HepG2 (cell line): Measurements from ENCODE around the gene LLGL2. TPM values are rescaled to one million over a fixed set of nuclear protein-coding genes. Genes with fewer than 3 reads are reported as not detected.

ENCODE experiments used
- HMG20B ChIP-seq: conservative IDR thresholded peaks from 2 replicates; pipeline ENCODE4 v1.6.1; 2016; ENCODE audit warnings: missing genetic modification reagents, missing compliant biosample characterization
- KDM6A ChIP-seq: IDR thresholded peaks from 2 replicates; pipeline ENCODE4 v1.6.1; 2016; ENCODE audit warnings: low read depth
- KLF15 ChIP-seq: sonication (generic); formaldehyde crosslinking; IDR thresholded peaks from 2 replicates; pipeline ENCODE4 v1.8.1; 2023; ENCODE audit warnings: borderline replicate concordance, mild to moderate bottlenecking, inconsistent platforms, missing genetic modification reagents, mixed read lengths
- MEF2D ChIP-seq: sonication (generic); formaldehyde crosslinking; IDR thresholded peaks from 2 replicates; pipeline ENCODE4 v1.5.1; 2020; ENCODE audit warnings: mild to moderate bottlenecking, missing genetic modification reagents
- MXI1 ChIP-seq: IDR thresholded peaks from 3 replicates; pipeline ENCODE4 v1.6.1; 2012; ENCODE audit warnings: low read depth, low read length, inconsistent platforms, borderline replicate concordance
- ONECUT2 ChIP-seq: sonication (generic); formaldehyde crosslinking; IDR thresholded peaks from 2 replicates; pipeline ENCODE4 v1.4.0; 2020; ENCODE audit warnings: missing genetic modification reagents
- REXO4 ChIP-seq: sonication (generic); formaldehyde crosslinking; IDR thresholded peaks from 2 replicates; pipeline ENCODE4 v1.8.0; 2022; ENCODE audit warnings: missing genetic modification reagents, mild to moderate bottlenecking, borderline replicate concordance
- SP1 ChIP-seq, 2 experiments: fragments of 450-650 bp in 1 of 2; sonication (generic) in 1 of 2; formaldehyde crosslinking in 1 of 2; IDR thresholded peaks; 2 replicates each; pipeline versions ENCODE4 v1.4.0 to v1.6.1; 2016 to 2020; ENCODE audit warnings: missing genetic modification reagents in 1 of 2
- TRIM24 ChIP-seq: sonication (generic); formaldehyde crosslinking; IDR thresholded peaks from 2 replicates; pipeline ENCODE4 v1.8.0; 2022; ENCODE audit warnings: mild to moderate bottlenecking, missing genetic modification reagents
- ZFP41 ChIP-seq: sonication (generic); formaldehyde crosslinking; IDR thresholded peaks from 2 replicates; pipeline ENCODE4 v1.4.0; 2020; ENCODE audit warnings: mild to moderate bottlenecking, missing genetic modification reagents, borderline replicate concordance
- ZNF235 ChIP-seq: sonication (generic); formaldehyde crosslinking; IDR thresholded peaks from 2 replicates; pipeline ENCODE4 v1.8.1; 2023; ENCODE audit warnings: mild to moderate bottlenecking, missing genetic modification reagents, borderline replicate concordance
- ZNF383 ChIP-seq: sonication (generic); formaldehyde crosslinking; IDR thresholded peaks from 2 replicates; pipeline ENCODE4 v1.4.0; 2020; ENCODE audit warnings: missing genetic modification reagents, mild to moderate bottlenecking, borderline replicate concordance
- ZNF431 ChIP-seq: sonication (generic); formaldehyde crosslinking; IDR thresholded peaks from 2 replicates; pipeline ENCODE4 v1.9.0; 2022; ENCODE audit warnings: missing genetic modification reagents, low read depth, mild to moderate bottlenecking, borderline replicate concordance
- ZNF44 ChIP-seq: sonication (generic); formaldehyde crosslinking; IDR thresholded peaks from 2 replicates; pipeline ENCODE4 v1.5.1; 2020; ENCODE audit warnings: mild to moderate bottlenecking, missing genetic modification reagents
- ZNF563 ChIP-seq: sonication (generic); formaldehyde crosslinking; IDR thresholded peaks from 2 replicates; pipeline ENCODE4 v1.8.0; 2022; ENCODE audit warnings: mild to moderate bottlenecking, moderate library complexity, missing genetic modification reagents
- ZNF850 ChIP-seq: sonication (generic); formaldehyde crosslinking; conservative IDR thresholded peaks from 2 replicates; pipeline ENCODE4 v1.9.0; 2021; ENCODE audit warnings: mild to moderate bottlenecking, missing genetic modification reagents
- polyA plus RNA-seq, 8 experiments: library from polyadenylated mRNA; depleted of rRNA in 3 of 8; stranded (reverse) in 7 of 8; unstranded in 1 of 8; fragments of >200 nt; fragmentation: Illumina TruSeq in 4 of 8; extraction: Trizol in 4 of 8; gene quantifications; 2 replicates each; pipeline versions ENCODE4 v1.2.1 to v1.2.3, GENCODE V29; 2011 to 2016; ENCODE audit warnings: low read depth in 4 of 8, missing spikeins in 1 of 8, mixed read lengths in 1 of 8; ENCODE audit not compliant: insufficient read depth in 1 of 8
- total RNA-seq, 5 experiments: library from RNA; depleted of rRNA; stranded (reverse); fragments of >200 nt; fragmentation: Illumina TruSeq; extraction: Trizol; gene quantifications; 2 replicates each; pipeline ENCODE4 v1.2.3, GENCODE V29; 2016; ENCODE audit warnings: low read depth in 1 of 5
- TF ChIP-seq, protein P1 (sequence below): sonication (generic); formaldehyde crosslinking; IDR thresholded peaks from 2 replicates; pipeline ENCODE4 v1.4.0; 2020; ENCODE audit warnings: missing genetic modification reagents, borderline replicate concordance
- TF ChIP-seq, protein P2 (sequence below): sonication (generic); formaldehyde crosslinking; IDR thresholded peaks from 2 replicates; pipeline ENCODE4 v1.5.0; 2020; ENCODE audit warnings: missing genetic modification reagents
- TF ChIP-seq, protein P3 (sequence below), 2 experiments: sonication (generic) in 1 of 2; formaldehyde crosslinking in 1 of 2; IDR thresholded peaks; 2 replicates each; pipeline versions ENCODE4 v1.6.1 to v1.9.0; 2014 to 2022; ENCODE audit warnings: antibody characterized with exemption in 1 of 2, borderline replicate concordance in 1 of 2, inconsistent platforms in 1 of 2, low read depth in 1 of 2, missing genetic modification reagents in 1 of 2
- TF ChIP-seq, protein P4 (sequence below): sonication (generic); formaldehyde crosslinking; IDR thresholded peaks from 2 replicates; pipeline ENCODE4 v1.5.0; 2020; ENCODE audit warnings: missing genetic modification reagents

LLGL2 gene
- total and polyA plus RNA-seq, 2 of the 13 experiments (the other 11 are each of a cell fraction or from before 2014, with no cell fraction given) = 83.0 to 86.7 TPM

DNA sequence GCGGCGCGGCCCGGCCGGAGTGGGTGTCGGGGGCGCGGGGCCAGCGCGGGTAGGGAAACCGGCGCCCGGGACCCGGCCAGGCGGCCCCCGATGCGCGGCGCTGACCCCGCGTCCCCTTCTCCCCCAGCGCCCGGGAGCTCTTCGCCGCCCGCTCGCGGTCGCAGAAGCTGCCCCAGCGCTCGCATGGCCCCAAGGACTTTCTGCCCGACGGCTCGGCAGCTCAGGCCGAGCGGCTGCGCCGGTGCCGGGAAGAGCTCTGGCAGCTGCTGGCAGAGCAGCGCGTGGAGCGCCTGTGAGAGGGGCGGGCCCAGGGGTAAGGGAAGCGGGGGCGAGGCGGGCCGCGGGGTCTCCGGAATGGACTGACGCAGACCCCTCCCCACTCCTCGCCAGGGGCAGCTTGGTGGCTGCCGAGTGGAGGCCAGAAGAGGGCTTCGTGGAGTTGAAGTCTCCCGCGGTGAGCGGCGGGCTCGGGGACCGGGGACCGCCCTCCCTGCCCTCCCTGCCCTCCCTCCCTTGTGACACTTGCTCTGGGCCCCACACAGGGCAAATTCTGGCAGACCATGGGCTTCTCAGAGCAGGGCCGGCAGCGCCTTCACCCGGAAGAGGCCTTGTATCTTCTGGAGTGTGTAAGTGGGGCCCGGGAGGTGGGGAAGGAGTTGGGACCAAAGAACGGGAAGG lies 8.7 kb upstream of the LLGL2 start (continued):
- TF ChIP-seq, protein P1, sequence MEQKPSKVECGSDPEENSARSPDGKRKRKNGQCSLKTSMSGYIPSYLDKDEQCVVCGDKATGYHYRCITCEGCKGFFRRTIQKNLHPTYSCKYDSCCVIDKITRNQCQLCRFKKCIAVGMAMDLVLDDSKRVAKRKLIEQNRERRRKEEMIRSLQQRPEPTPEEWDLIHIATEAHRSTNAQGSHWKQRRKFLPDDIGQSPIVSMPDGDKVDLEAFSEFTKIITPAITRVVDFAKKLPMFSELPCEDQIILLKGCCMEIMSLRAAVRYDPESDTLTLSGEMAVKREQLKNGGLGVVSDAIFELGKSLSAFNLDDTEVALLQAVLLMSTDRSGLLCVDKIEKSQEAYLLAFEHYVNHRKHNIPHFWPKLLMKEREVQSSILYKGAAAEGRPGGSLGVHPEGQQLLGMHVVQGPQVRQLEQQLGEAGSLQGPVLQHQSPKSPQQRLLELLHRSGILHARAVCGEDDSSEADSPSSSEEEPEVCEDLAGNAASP (CRISPR knock-in tag) = no peak
- TF ChIP-seq KLF15 (CRISPR knock-in tag) = 0 out of 2 replicates have a peak, but pooled peaks have one; percentile 50
- no peak for TF ChIP-seq ONECUT2 (CRISPR knock-in tag)
- TF ChIP-seq REXO4 = no peak
- TF ChIP-seq, protein P2, sequence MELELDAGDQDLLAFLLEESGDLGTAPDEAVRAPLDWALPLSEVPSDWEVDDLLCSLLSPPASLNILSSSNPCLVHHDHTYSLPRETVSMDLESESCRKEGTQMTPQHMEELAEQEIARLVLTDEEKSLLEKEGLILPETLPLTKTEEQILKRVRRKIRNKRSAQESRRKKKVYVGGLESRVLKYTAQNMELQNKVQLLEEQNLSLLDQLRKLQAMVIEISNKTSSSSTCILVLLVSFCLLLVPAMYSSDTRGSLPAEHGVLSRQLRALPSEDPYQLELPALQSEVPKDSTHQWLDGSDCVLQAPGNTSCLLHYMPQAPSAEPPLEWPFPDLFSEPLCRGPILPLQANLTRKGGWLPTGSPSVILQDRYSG (CRISPR knock-in tag) = no peak
- TF ChIP-seq MXI1 = no peak
- TF ChIP-seq, protein P3, sequence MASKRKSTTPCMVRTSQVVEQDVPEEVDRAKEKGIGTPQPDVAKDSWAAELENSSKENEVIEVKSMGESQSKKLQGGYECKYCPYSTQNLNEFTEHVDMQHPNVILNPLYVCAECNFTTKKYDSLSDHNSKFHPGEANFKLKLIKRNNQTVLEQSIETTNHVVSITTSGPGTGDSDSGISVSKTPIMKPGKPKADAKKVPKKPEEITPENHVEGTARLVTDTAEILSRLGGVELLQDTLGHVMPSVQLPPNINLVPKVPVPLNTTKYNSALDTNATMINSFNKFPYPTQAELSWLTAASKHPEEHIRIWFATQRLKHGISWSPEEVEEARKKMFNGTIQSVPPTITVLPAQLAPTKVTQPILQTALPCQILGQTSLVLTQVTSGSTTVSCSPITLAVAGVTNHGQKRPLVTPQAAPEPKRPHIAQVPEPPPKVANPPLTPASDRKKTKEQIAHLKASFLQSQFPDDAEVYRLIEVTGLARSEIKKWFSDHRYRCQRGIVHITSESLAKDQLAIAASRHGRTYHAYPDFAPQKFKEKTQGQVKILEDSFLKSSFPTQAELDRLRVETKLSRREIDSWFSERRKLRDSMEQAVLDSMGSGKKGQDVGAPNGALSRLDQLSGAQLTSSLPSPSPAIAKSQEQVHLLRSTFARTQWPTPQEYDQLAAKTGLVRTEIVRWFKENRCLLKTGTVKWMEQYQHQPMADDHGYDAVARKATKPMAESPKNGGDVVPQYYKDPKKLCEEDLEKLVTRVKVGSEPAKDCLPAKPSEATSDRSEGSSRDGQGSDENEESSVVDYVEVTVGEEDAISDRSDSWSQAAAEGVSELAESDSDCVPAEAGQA (IDR thresholded peaks at IDR 0.05; ENCODE audit: low read depth) = no peak
- TF ChIP-seq, protein P3 (CRISPR knock-in tag; IDR thresholded peaks at IDR 0.05; ENCODE audit: borderline replicate concordance) = peak; percentile 53; the same call in 1 of the 2 replicates
- no peak for TF ChIP-seq KDM6A (CRISPR knock-in tag)
- 0 out of 2 replicates have a peak, but pooled peaks have one; percentile 36 for TF ChIP-seq MEF2D (CRISPR knock-in tag)
- TF ChIP-seq ZNF563 = no peak; the same call in 1 of the 2 replicates
- no peak for TF ChIP-seq SP1 (IDR thresholded peaks at IDR 0.05)
- no peak for TF ChIP-seq SP1 (CRISPR knock-in tag; IDR thresholded peaks at IDR 0.05)
- TF ChIP-seq HMG20B (CRISPR knock-in tag) = 0 out of 2 replicates have a peak, but pooled peaks have one; percentile 28
- TF ChIP-seq, protein P4, sequence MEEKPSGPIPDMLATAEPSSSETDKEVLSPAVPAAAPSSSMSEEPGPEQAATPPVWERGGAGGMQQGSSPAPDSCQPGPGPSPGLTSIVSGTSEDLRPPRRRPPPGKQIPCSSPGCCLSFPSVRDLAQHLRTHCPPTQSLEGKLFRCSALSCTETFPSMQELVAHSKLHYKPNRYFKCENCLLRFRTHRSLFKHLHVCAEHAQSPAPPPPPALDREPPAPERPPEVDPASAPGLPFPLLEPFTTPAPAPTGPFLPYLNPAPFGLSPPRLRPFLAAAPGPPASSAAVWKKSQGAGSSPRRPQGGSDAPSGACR (CRISPR knock-in tag) = 0 out of 2 replicates have a peak, but pooled peaks have one; percentile 34
- TF ChIP-seq ZNF44 (CRISPR knock-in tag) = peak; percentile 81; the same call in 1 of the 2 replicates
- TF ChIP-seq ZNF431 = no peak
- TF ChIP-seq TRIM24 (CRISPR knock-in tag) = no peak
- peak; percentile 35; the same call in 1 of the 2 replicates for TF ChIP-seq ZFP41
- TF ChIP-seq ZNF383 (CRISPR knock-in tag) = no peak
- peak; percentile 3; the same call in 1 of the 2 replicates for TF ChIP-seq ZNF235 (CRISPR knock-in tag)
- 0 out of 2 replicates have a peak, but pooled peaks have one; percentile 3 for TF ChIP-seq ZNF850 (CRISPR knock-in tag)
